Measurements from ENCODE around the gene SLC4A3.

Gene SLC4A3

GRCh38 chr2:219687882-219688559 is 60.6 kb downstream of the SLC4A3 start:
- Histone ChIP-seq H3K4me2 (ENCODE audit: insufficient read depth, low read length) (no peak overlapping the region), H4K20me1 (ENCODE audit: insufficient read depth, low read length) (no peaks in the 10 kb centered on the region), H3K27ac (ENCODE audit: low read length) (no peak overlapping the region), H3K27me3 (ENCODE audit: insufficient read depth, low read length, poor library complexity) (peaks cover 6% of the 10 kb centered on the region), H3K9me3 (ENCODE audit: insufficient read depth, low read length, severe bottlenecking) (peaks cover 4% of the 10 kb centered on the region), H3K9ac (ENCODE audit: low read depth, low read length) (no peak overlapping the region), H3K4me1 (ENCODE audit: insufficient read depth, low read length) (no peaks in the 10 kb centered on the region), H3K79me2 (ENCODE audit: insufficient read depth, low read length) (no peaks in the 10 kb centered on the region), H3K36me3 (ENCODE audit: insufficient read depth, low read length) (no peaks in the 10 kb centered on the region), H2AFZ (ENCODE audit: low read depth, low read length) (no peak overlapping the region), H3K4me3 (ENCODE audit: low read depth in 1 of 2, low read length in 2 of 2) (no peak overlapping the region)
- TF ChIP-seq EZH2 (IDR thresholded peaks at IDR 0.05; ENCODE audit: borderline replicate concordance, low read depth, low read length, severe bottlenecking): no peak
- no peak for TF ChIP-seq CTCF (IDR thresholded peaks at IDR 0.05; ENCODE audit: borderline replicate concordance, extremely low read depth, low read length, poor library complexity, severe bottlenecking)
- ATAC-seq (ENCODE audit: insufficient read depth, low read depth) (no peak), DNase-seq (no peak)

- DNase-seq: no peak
- Histone ChIP-seq H2AFZ (ENCODE audit: low read depth, low read length) (no peak overlapping the region), H3K9ac (ENCODE audit: low read depth, low read length) (no peak overlapping the region), H3K79me2 (ENCODE audit: insufficient read depth, low read length) (no peaks in the 10 kb centered on the region), H3K4me2 (ENCODE audit: insufficient read depth, low read length) (no peak overlapping the region), H3K4me1 (ENCODE audit: insufficient read depth, low read length) (no peaks in the 10 kb centered on the region), H3K9me3 (ENCODE audit: insufficient read depth, low read length, severe bottlenecking) (no peaks in the 10 kb centered on the region), H3K4me3 (ENCODE audit: low read depth in 1 of 2, low read length in 2 of 2) (no peak overlapping the region), H3K36me3 (ENCODE audit: insufficient read depth, low read length) (no peaks in the 10 kb centered on the region), H3K27ac (ENCODE audit: low read length) (no peak overlapping the region), H3K27me3 (ENCODE audit: insufficient read depth, low read length, poor library complexity) (peaks cover 6% of the 10 kb centered on the region), H4K20me1 (ENCODE audit: insufficient read depth, low read length) (no peaks in the 10 kb centered on the region)
- ATAC-seq (ENCODE audit: insufficient read depth, low read depth): no peak
- no peak for TF ChIP-seq EZH2 (IDR thresholded peaks at IDR 0.05; ENCODE audit: borderline replicate concordance, low read depth, low read length, severe bottlenecking)
- no peak for TF ChIP-seq CTCF (IDR thresholded peaks at IDR 0.05; ENCODE audit: borderline replicate concordance, extremely low read depth, low read length, poor library complexity, severe bottlenecking)
These were observed 61.4 kb downstream of the SLC4A3 start for GRCh38 chr2:219688560-219689445.

- peaks cover 10% of the 10 kb centered on the region for H3K27me3 ChIP-seq (ENCODE audit: insufficient read depth, low read length, poor library complexity)
- no peaks in the 10 kb centered on the region for H3K36me3 ChIP-seq (ENCODE audit: insufficient read depth, low read length)
- TF ChIP-seq CTCF (IDR thresholded peaks at IDR 0.05; ENCODE audit: borderline replicate concordance, extremely low read depth, low read length, poor library complexity, severe bottlenecking) (peak; percentile 81), EZH2 (IDR thresholded peaks at IDR 0.05; ENCODE audit: borderline replicate concordance, low read depth, low read length, severe bottlenecking) (no peak)
- H3K9me3 ChIP-seq (ENCODE audit: insufficient read depth, low read length, severe bottlenecking): no peaks in the 10 kb centered on the region
- H3K4me3 ChIP-seq (ENCODE audit: low read depth in 1 of 2, low read length in 2 of 2): no peak overlapping the region
- H4K20me1 ChIP-seq (ENCODE audit: insufficient read depth, low read length): no peaks in the 10 kb centered on the region
- H3K79me2 ChIP-seq (ENCODE audit: insufficient read depth, low read length): no peaks in the 10 kb centered on the region
- H3K27ac ChIP-seq (ENCODE audit: low read length): no peak overlapping the region
- no peak overlapping the region for H3K4me2 ChIP-seq (ENCODE audit: insufficient read depth, low read length)
- H2AFZ ChIP-seq (ENCODE audit: low read depth, low read length): no peak overlapping the region
- DNase-seq: peak; percentile 52
- ATAC-seq (ENCODE audit: insufficient read depth, low read depth): peak; percentile 78
- H3K9ac ChIP-seq (ENCODE audit: low read depth, low read length): no peak overlapping the region
- no peaks in the 10 kb centered on the region for H3K4me1 ChIP-seq (ENCODE audit: insufficient read depth, low read length)
These were observed 62.5 kb downstream of the SLC4A3 start for GRCh38 chr2:219689676-219690628.

All from DND-41 (cell line).